ENCODE results near the gene COG3.

GRCh38 chr13:45537516-45537915 is 72.8 kb downstream of the COG3 start:
- TF ChIP-seq CTCF (conservative IDR thresholded peaks at IDR 0.05; ENCODE audit: low read depth in 2 of 2) = no peak
- TF ChIP-seq ZNF331 (CRISPR knock-in tag; IDR thresholded peaks at IDR 0.05; ENCODE audit: low read depth) = no peak
- no peak for TF ChIP-seq CREB1 (CRISPR knock-in tag; IDR thresholded peaks at IDR 0.05; ENCODE audit: low read depth)
- TF ChIP-seq EZH2phosphoT487 (IDR thresholded peaks at IDR 0.05; ENCODE audit: unreplicated experiment) = no peak
- no peak for TF ChIP-seq JUNB (IDR thresholded peaks at IDR 0.05; ENCODE audit: unreplicated experiment)
- no peak for TF ChIP-seq POLR2AphosphoS5 (IDR thresholded peaks at IDR 0.05; ENCODE audit: low read depth)
- no peak for TF ChIP-seq EZH2 (IDR thresholded peaks at IDR 0.05; ENCODE audit: low read depth, unreplicated experiment)
- TF ChIP-seq ZNF114 (CRISPR knock-in tag; IDR thresholded peaks at IDR 0.05) = no peak
- TF ChIP-seq STAT1 (IDR thresholded peaks at IDR 0.05; ENCODE audit: unreplicated experiment) = no peak
- TF ChIP-seq REST (IDR thresholded peaks at IDR 0.05; ENCODE audit: unreplicated experiment) = no peak
- no peak for TF ChIP-seq ZNF462 (CRISPR knock-in tag; IDR thresholded peaks at IDR 0.05)
- no peak for TF ChIP-seq ETS1 (IDR thresholded peaks at IDR 0.05)

Data from GM23338 (cell line).